GM19025 (cell line): ENCODE data around the gene SPATA21.
"Not testable (repeated sequence)": the region's sequence is repeated elsewhere in the genome, so short reads cannot be mapped to it uniquely, and the experiment has no call there.

Source experiments
- ATAC-seq: cut with Tn5 transposase; IDR thresholded peaks from one replicate; pipeline ENCODE4 v1.9.1; 2021; ENCODE audit warnings: mild to moderate bottlenecking, low read depth, moderate library complexity; ENCODE audit not compliant: unreplicated experiment

The SPATA21 gene

GRCh38 chr1:16454909-16455308 lies 17.7 kb upstream of the SPATA21 start:
- ATAC-seq: not testable (repeated sequence)

- ATAC-seq: no peak
Observed at GRCh38 chr1:16451841-16452528, 14.8 kb upstream of the SPATA21 start.

GRCh38 chr1:16450863-16451481 lies 13.7 kb upstream of the SPATA21 start:
- no peak for ATAC-seq

GRCh38 chr1:16449666-16450065 lies 12.4 kb upstream of the SPATA21 start:
- ATAC-seq: no peak

GRCh38 chr1:16449065-16449464 lies 11.8 kb upstream of the SPATA21 start:
- no peak for ATAC-seq

- no peak for ATAC-seq
Observed at GRCh38 chr1:16447641-16448040, 10.4 kb upstream of the SPATA21 start.

- ATAC-seq: no peak
Observed at GRCh38 chr1:16446116-16446515, 8.9 kb upstream of the SPATA21 start.

- ATAC-seq: no peak
Observed at GRCh38 chr1:16445052-16445451, 7.8 kb upstream of the SPATA21 start.

GRCh38 chr1:16443975-16444770 lies 6.9 kb upstream of the SPATA21 start:
- ATAC-seq: no peak

- no peak for ATAC-seq
Observed at GRCh38 chr1:16442941-16443340, 5.7 kb upstream of the SPATA21 start.

GRCh38 chr1:16442265-16442664 lies 5.0 kb upstream of the SPATA21 start:
- ATAC-seq: no peak

- ATAC-seq: no peak
Observed at GRCh38 chr1:16441282-16441665, 4.0 kb upstream of the SPATA21 start.

GRCh38 chr1:16440470-16441281 lies 3.5 kb upstream of the SPATA21 start, which contains the start of gene NECAP2:
NECAP2 (plus strand) TSS chr1:16440724; CDS start chr1:16440762, 38 bp downstream.
- peak; percentile 76 for ATAC-seq

GRCh38 chr1:16440131-16440469 lies 2.9 kb upstream of the SPATA21 start:
- ATAC-seq: peak; percentile 13

- no peak for ATAC-seq
Observed at GRCh38 chr1:16438924-16439323, 1.7 kb upstream of the SPATA21 start.

GRCh38 chr1:16438516-16438915 lies 1.3 kb upstream of the SPATA21 start:
- ATAC-seq: no peak

GRCh38 chr1:16434501-16434900 lies 2.7 kb downstream of the SPATA21 start:
- no peak for ATAC-seq

- ATAC-seq: no peak
Observed at GRCh38 chr1:16434007-16434406, 3.2 kb downstream of the SPATA21 start.

- ATAC-seq: no peak
Observed at GRCh38 chr1:16433030-16433429, 4.2 kb downstream of the SPATA21 start.

GRCh38 chr1:16430606-16431005 lies 6.6 kb downstream of the SPATA21 start:
- ATAC-seq: no peak
